GM18508 (cell line): ENCODE measurements around the gene TCF19.
"Not testable (repeated sequence)": the region's sequence is repeated elsewhere in the genome, so short reads cannot be mapped to it uniquely, and the experiment has no call there.

ENCODE experiments used
- ATAC-seq: cut with Tn5 transposase; IDR thresholded peaks from one replicate; pipeline ENCODE4 v1.9.1; 2021; ENCODE audit warnings: moderate number of reproducible peaks; ENCODE audit not compliant: insufficient read depth, unreplicated experiment

The TCF19 gene

GRCh38 chr6:31158863-31159855 lies 770 bp downstream of the TCF19 start:
- ATAC-seq: no peak

- no peak for ATAC-seq
Measured at GRCh38 chr6:31161216-31162126, 3.1 kb downstream of the TCF19 start.

GRCh38 chr6:31162463-31163165 lies 4.2 kb downstream of the TCF19 start:
- ATAC-seq: no peak

- ATAC-seq: no peak
Measured at GRCh38 chr6:31163922-31164321, 5.5 kb downstream of the TCF19 start.

- not testable (repeated sequence) for ATAC-seq
Measured at GRCh38 chr6:31164475-31165063, 6.2 kb downstream of the TCF19 start.

GRCh38 chr6:31165064-31165832 lies 6.9 kb downstream of the TCF19 start:
- ATAC-seq: not testable (repeated sequence)

- ATAC-seq: no peak
Measured at GRCh38 chr6:31165986-31166385, 7.6 kb downstream of the TCF19 start.

- ATAC-seq: no peak
Measured at GRCh38 chr6:31168606-31169005, 10.2 kb downstream of the TCF19 start.

- ATAC-seq: no peak
Measured at GRCh38 chr6:31169123-31169857, 10.9 kb downstream of the TCF19 start.

GRCh38 chr6:31169858-31170599 lies 11.6 kb downstream of the TCF19 start:
- not testable (repeated sequence) for ATAC-seq

GRCh38 chr6:31170600-31170881 lies 12.2 kb downstream of the TCF19 start, which contains the start of gene POU5F1:
Gene POU5F1 (minus strand): TSS chr6:31170682. CDS start chr6:31170620, 62 bp downstream.
- no peak for ATAC-seq

GRCh38 chr6:31170987-31171671 lies 12.7 kb downstream of the TCF19 start:
- ATAC-seq: no peak

GRCh38 chr6:31171931-31172905 lies 13.8 kb downstream of the TCF19 start:
- no peak for ATAC-seq

- no peak for ATAC-seq
Measured at GRCh38 chr6:31172973-31173384, 14.6 kb downstream of the TCF19 start.

- no peak for ATAC-seq
Measured at GRCh38 chr6:31173406-31173805, 15.0 kb downstream of the TCF19 start.

- ATAC-seq: no peak
Measured at GRCh38 chr6:31174378-31174777, 16.0 kb downstream of the TCF19 start.
